Neutrophil (primary cell): ENCODE results near the gene CHRM3.

Experiments used
- H3K27ac ChIP-seq: fragments of 200-600 bp; sonication (generic); 2 replicates; pipeline ENCODE4 v1.5.1; 2016; ENCODE audit warnings: mild to moderate bottlenecking, moderate library complexity
- H3K27me3 ChIP-seq: fragments of 200-600 bp; sonication (generic); 2 replicates; pipeline ENCODE4 v1.6.0; 2016; ENCODE audit warnings: mild to moderate bottlenecking
- H3K36me3 ChIP-seq: fragments of 200-600 bp; sonication (generic); 2 replicates; pipeline ENCODE4 v1.5.1; 2017
- H3K4me1 ChIP-seq, 2 experiments: fragments of 200-600 bp in 1 of 2; sonication (generic) in 1 of 2; 1 replicate in 1 of 2; 2 replicates in 1 of 2; pipeline versions ENCODE4 v1.5.1 to v1.6.1; 2013 to 2016; ENCODE audit warnings: low read depth in 1 of 2, low read length in 1 of 2, mild to moderate bottlenecking in 1 of 2, moderate library complexity in 1 of 2; ENCODE audit not compliant: control insufficient read depth in 1 of 2, insufficient read depth in 1 of 2
- H3K4me3 ChIP-seq, 2 experiments: fragments of 200-600 bp in 1 of 2; sonication (generic) in 1 of 2; 1 replicate in 1 of 2; 2 replicates in 1 of 2; pipeline ENCODE4 v1.5.1; 2013 to 2016; ENCODE audit warnings: low read depth in 1 of 2, low read length in 1 of 2, mild to moderate bottlenecking in 1 of 2, moderate library complexity in 1 of 2
- H3K9me3 ChIP-seq: fragments of 200-600 bp; sonication (generic); 2 replicates; pipeline ENCODE4 v1.5.1; 2016
- CTCF ChIP-seq: fragments of 200-600 bp; sonication (generic); IDR thresholded peaks from 2 replicates; pipeline ENCODE4 v1.5.1; 2016; ENCODE audit warnings: antibody characterized with exemption

CHRM3 gene

DNA sequence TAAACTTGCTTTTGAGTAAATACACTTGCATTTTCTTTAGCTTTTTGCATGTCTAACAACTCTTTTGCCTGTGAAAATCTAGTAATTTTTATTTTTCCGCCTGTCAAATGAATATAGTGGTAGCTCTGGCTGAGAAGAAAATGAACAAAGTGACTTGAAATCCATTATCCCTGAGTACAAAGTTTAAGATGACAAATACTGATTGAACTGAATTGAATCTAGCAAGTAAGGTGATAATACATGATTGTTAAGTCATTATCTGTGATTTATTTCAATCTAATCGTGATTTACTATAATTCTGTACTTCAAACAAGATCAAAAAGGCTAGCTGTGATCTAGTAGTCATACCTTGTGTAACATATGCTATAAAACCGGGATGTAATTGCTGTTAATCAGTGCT, 42.8 kb downstream of the CHRM3 start:
- Histone ChIP-seq H3K36me3 (no peaks in the 10 kb centered on the region), H3K9me3 (no peaks in the 10 kb centered on the region), H3K27me3 (no peaks in the 10 kb centered on the region), H3K27ac (no peak overlapping the region), H3K4me3 (no peak overlapping the region), H3K4me1 (no peaks in the 10 kb centered on the region)
- no peak for TF ChIP-seq CTCF

- TF ChIP-seq CTCF = no peak
- H3K4me3 ChIP-seq = no peak overlapping the region
- no peaks in the 10 kb centered on the region for H3K9me3 ChIP-seq
- H3K4me1 ChIP-seq = no peaks in the 10 kb centered on the region
- no peaks in the 10 kb centered on the region for H3K27me3 ChIP-seq
- no peak overlapping the region for H3K27ac ChIP-seq
- no peaks in the 10 kb centered on the region for H3K36me3 ChIP-seq
Measured at GRCh38 chr1:239432255-239432654, 45.9 kb downstream of the CHRM3 start.

- H3K4me1 ChIP-seq = no peaks in the 10 kb centered on the region
- TF ChIP-seq CTCF = no peak
Measured at GRCh38 chr1:239434181-239434580, 47.8 kb downstream of the CHRM3 start.

More at GRCh38 chr1:239434181-239434580, 47.8 kb downstream of the CHRM3 start:
- Histone ChIP-seq H3K36me3 (no peaks in the 10 kb centered on the region), H3K4me3 (no peak overlapping the region), H3K9me3 (no peaks in the 10 kb centered on the region), H3K27me3 (no peaks in the 10 kb centered on the region), H3K27ac (no peak overlapping the region)
